ENCODE data around the gene FIBP. TPM values are rescaled to one million over a fixed set of nuclear protein-coding genes. Genes with fewer than 3 reads are reported as not detected.

FIBP gene
- total RNA-seq, 1 donor from 2014 or later = 110 TPM

DNA sequence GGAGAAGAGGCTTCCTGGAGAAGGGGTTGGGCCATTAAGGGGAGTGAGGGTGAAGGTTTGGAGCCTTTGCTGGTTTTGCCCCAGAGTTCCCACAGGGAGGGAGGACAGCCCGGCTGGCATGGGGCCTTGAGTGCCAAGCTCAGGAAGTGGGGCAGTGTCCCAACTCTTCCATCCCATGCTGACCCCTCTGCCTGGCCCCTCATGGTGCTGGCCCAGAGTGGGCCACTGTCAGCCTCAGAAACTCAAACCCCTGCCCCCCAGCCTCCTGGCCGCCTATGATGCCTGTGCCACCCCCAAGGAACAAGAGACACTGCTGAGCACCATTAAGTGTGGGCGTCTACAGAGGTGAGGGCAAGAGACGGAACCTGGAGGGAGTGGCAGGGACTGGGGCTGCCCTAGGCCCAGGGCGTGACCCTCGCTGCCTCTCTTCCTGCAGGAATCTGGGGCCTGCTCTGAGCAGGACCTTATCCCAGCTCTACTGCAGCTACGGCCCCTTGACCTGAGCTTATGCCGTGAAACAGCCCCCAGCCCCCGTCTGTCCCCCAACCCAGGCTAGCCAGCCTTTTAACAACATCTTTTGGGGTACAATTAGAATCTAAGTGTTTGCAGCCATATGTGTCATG lies 22.6 kb downstream of the FIBP start:
- no peak overlapping the region for H3K27ac ChIP-seq (ENCODE audit: low read depth, low read length)
- peaks cover 47 to 64% (median 60%) of the 10 kb centered on the region in 3 donors for H3K36me3 ChIP-seq (ENCODE audit: control insufficient read depth in 3 of 3, insufficient read depth in 3 of 3, low read length in 3 of 3)
- H3K9ac ChIP-seq (ENCODE audit: low read depth in 1 of 3, low read length in 3 of 3) = no peak overlapping the region
- no peak overlapping the region for H3K4me3 ChIP-seq (ENCODE audit: low read length in 3 of 3)
- H3K4me1 ChIP-seq (ENCODE audit: control insufficient read depth in 3 of 3, insufficient read depth in 3 of 3, low read length in 3 of 3) = peaks cover 18 to 26% (median 25%) of the 10 kb centered on the region in 3 donors
- H3K27me3 ChIP-seq (ENCODE audit: control insufficient read depth in 3 of 3, insufficient read depth in 3 of 3, low read length in 3 of 3) = no peaks in the 10 kb centered on the region
- H3K9me3 ChIP-seq (ENCODE audit: control insufficient read depth in 3 of 3, low read length in 3 of 3) = no peaks in the 10 kb centered on the region

DNA sequence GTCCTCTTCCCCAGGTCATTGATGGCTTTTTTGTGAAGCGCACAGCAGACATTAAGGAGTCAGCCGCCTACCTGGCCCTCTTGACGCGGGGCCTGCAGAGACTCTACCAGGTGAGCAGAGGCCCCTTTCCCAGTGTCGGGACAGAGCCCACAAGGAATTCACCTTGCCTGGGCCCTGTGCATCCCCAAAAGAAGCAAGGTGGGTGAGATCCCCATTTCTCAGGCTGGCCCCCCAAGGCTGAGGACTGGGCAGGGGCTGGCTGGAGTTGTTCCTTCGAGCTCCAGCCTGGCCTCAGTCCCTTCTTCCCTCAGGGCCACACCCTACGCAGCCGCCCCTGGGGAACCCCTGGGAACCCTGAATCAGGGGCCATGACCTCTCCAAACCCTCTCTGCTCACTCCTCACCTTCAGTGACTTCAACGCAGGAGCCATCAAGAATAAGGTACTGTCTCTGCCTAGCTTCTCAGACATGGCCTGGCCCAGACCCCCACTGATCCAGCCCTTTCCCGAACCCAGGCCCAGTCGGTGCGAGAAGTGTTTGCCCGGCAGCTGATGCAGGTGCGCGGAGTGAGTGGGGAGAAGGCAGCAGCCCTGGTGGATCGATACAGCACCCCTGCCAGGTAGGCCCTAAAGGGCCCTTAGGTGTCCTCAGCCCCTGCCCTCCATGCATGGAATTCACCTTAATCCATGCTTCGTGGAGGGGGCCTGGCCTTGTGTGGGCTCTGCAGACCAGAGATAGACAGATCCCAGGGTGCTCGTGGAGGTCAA lies 23.4 kb downstream of the FIBP start:
- H3K27ac ChIP-seq (ENCODE audit: low read depth, low read length) = no peak overlapping the region
- peaks cover 18 to 25% (median 21%) of the 10 kb centered on the region in 3 donors for H3K4me1 ChIP-seq (ENCODE audit: control insufficient read depth in 3 of 3, insufficient read depth in 3 of 3, low read length in 3 of 3)
- peaks cover 47 to 64% (median 60%) of the 10 kb centered on the region in 3 donors for H3K36me3 ChIP-seq (ENCODE audit: control insufficient read depth in 3 of 3, insufficient read depth in 3 of 3, low read length in 3 of 3)
- no peak overlapping the region for H3K4me3 ChIP-seq (ENCODE audit: low read length in 3 of 3)
- no peaks in the 10 kb centered on the region for H3K9me3 ChIP-seq (ENCODE audit: control insufficient read depth in 3 of 3, low read length in 3 of 3)
- no peaks in the 10 kb centered on the region for H3K27me3 ChIP-seq (ENCODE audit: control insufficient read depth in 3 of 3, insufficient read depth in 3 of 3, low read length in 3 of 3)
- no peak overlapping the region for H3K9ac ChIP-seq (ENCODE audit: low read depth in 1 of 3, low read length in 3 of 3)

DNA sequence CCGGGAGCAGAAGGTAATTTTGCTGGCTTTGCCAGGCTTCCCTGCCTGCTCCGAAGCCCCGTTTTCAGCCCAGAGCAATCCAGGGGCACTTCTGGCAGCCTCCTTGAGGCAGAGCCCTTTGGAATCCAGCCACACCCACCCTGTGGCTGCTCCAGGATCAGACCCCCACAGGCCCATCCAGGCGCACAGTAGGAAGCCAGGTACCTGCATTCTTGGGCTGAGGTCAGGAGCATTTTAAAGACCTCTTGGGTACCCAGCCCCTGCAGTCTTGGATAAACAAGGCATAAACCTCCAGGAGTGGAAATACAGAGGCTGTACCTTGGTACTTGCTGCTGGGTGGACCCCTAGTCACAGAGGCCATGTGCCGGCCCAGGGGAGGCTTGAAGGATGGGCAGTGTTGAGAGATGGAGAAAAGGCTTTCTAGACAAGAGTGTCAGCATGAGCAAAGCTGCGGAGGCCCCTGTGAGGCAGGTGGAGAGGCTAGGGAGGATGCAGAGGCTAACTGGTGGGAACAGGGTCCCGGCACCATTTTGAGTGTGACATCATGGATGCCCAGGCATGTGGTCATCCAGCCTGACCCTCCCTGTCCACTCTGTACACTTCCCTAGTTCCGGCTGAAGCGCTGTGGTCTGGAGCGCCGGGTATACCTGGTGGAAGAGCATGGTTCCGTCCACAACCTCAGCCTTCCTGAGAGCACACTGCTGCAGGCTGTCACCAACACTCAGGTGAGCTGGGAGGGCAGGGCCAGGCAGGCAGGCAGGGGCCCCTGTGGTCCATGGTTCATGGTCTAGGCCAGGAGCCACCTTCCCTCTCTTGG lies 24.2 kb downstream of the FIBP start:
- Histone ChIP-seq H3K4me1 (ENCODE audit: control insufficient read depth in 3 of 3, insufficient read depth in 3 of 3, low read length in 3 of 3) (peaks cover 23 to 33% (median 25%) of the 10 kb centered on the region in 3 donors), H3K36me3 (ENCODE audit: control insufficient read depth in 3 of 3, insufficient read depth in 3 of 3, low read length in 3 of 3) (peaks cover 47 to 62% (median 57%) of the 10 kb centered on the region in 3 donors), H3K9ac (ENCODE audit: low read depth in 1 of 3, low read length in 3 of 3) (no peak overlapping the region), H3K27me3 (ENCODE audit: control insufficient read depth in 3 of 3, insufficient read depth in 3 of 3, low read length in 3 of 3) (no peaks in the 10 kb centered on the region), H3K27ac (ENCODE audit: low read depth, low read length) (no peak overlapping the region), H3K4me3 (ENCODE audit: low read length in 3 of 3) (no peak overlapping the region), H3K9me3 (ENCODE audit: control insufficient read depth in 3 of 3, low read length in 3 of 3) (no peaks in the 10 kb centered on the region)

- Histone ChIP-seq H3K4me3 (ENCODE audit: low read length in 3 of 3) (no peak overlapping the region), H3K27ac (ENCODE audit: low read depth, low read length) (no peak overlapping the region), H3K9me3 (ENCODE audit: control insufficient read depth in 3 of 3, low read length in 3 of 3) (no peaks in the 10 kb centered on the region), H3K9ac (ENCODE audit: low read depth in 1 of 3, low read length in 3 of 3) (peak overlapping the region in 1 of 3 donors; percentile 45), H3K27me3 (ENCODE audit: control insufficient read depth in 3 of 3, insufficient read depth in 3 of 3, low read length in 3 of 3) (no peaks in the 10 kb centered on the region), H3K4me1 (ENCODE audit: control insufficient read depth in 3 of 3, insufficient read depth in 3 of 3, low read length in 3 of 3) (peaks cover 28 to 35% (median 29%) of the 10 kb centered on the region in 3 donors), H3K36me3 (ENCODE audit: control insufficient read depth in 3 of 3, insufficient read depth in 3 of 3, low read length in 3 of 3) (peaks cover 47 to 59% (median 52%) of the 10 kb centered on the region in 3 donors)
These were observed 25.1 kb downstream of the FIBP start for GRCh38 chr11:65862941-65863888.

DNA sequence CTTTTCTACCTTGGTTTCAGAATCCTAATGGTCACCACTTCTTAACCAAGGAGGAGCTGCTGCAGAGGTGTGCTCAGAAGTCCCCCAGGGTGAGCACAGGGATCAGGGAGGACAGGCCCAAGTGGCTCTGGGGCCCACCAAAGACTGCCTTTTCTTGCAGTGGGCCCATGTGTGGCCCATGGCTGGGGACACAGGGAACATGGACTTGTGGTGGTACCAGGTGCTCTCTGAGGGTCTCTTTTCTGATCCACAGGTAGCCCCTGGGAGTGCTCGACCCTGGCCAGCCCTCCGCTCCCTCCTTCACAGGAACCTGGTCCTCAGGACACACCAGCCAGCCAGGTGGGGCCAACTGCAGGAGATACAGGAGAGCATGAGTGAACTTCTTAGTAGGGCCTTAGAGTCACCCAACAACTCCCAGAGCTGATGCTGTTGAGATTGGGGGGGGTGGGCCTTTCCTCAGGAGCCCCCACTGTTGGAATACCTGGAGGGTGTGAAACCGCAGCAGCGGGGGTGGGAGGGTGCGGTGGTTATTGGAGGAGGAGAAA lies 26.0 kb downstream of the FIBP start:
- Histone ChIP-seq H3K36me3 (ENCODE audit: control insufficient read depth in 3 of 3, insufficient read depth in 3 of 3, low read length in 3 of 3) (peaks cover 42 to 54% (median 47%) of the 10 kb centered on the region in 3 donors), H3K27me3 (ENCODE audit: control insufficient read depth in 3 of 3, insufficient read depth in 3 of 3, low read length in 3 of 3) (no peaks in the 10 kb centered on the region), H3K4me3 (ENCODE audit: low read length in 3 of 3) (no peak overlapping the region), H3K9me3 (ENCODE audit: control insufficient read depth in 3 of 3, low read length in 3 of 3) (no peaks in the 10 kb centered on the region), H3K4me1 (ENCODE audit: control insufficient read depth in 3 of 3, insufficient read depth in 3 of 3, low read length in 3 of 3) (peaks cover 28 to 37% (median 29%) of the 10 kb centered on the region in 3 donors), H3K9ac (ENCODE audit: low read depth in 1 of 3, low read length in 3 of 3) (peak overlapping the region in 1 of 3 donors; percentile 50), H3K27ac (ENCODE audit: low read depth, low read length) (no peak overlapping the region)

GRCh38 chr11:65861533-65862183 lies 26.6 kb downstream of the FIBP start:
- peak overlapping the region in 2 of 3 donors; percentile 97 to 99 for H3K9ac ChIP-seq (ENCODE audit: low read depth in 1 of 3, low read length in 3 of 3)
- H3K4me3 ChIP-seq (ENCODE audit: low read length in 3 of 3) = peak overlapping the region; percentile 75 to 99 (median 84)
- H3K27me3 ChIP-seq (ENCODE audit: control insufficient read depth in 3 of 3, insufficient read depth in 3 of 3, low read length in 3 of 3) = no peaks in the 10 kb centered on the region
- H3K36me3 ChIP-seq (ENCODE audit: control insufficient read depth in 3 of 3, insufficient read depth in 3 of 3, low read length in 3 of 3) = peaks cover 42 to 48% (median 46%) of the 10 kb centered on the region in 3 donors
- H3K9me3 ChIP-seq (ENCODE audit: control insufficient read depth in 3 of 3, low read length in 3 of 3) = no peaks in the 10 kb centered on the region
- peak overlapping the region; percentile 95 for H3K27ac ChIP-seq (ENCODE audit: low read depth, low read length)
- peaks cover 32 to 43% (median 35%) of the 10 kb centered on the region in 3 donors for H3K4me1 ChIP-seq (ENCODE audit: control insufficient read depth in 3 of 3, insufficient read depth in 3 of 3, low read length in 3 of 3)

GRCh38 chr11:65861165-65861505 lies 27.1 kb downstream of the FIBP start:
- H3K27me3 ChIP-seq (ENCODE audit: control insufficient read depth in 3 of 3, insufficient read depth in 3 of 3, low read length in 3 of 3) = no peaks in the 10 kb centered on the region
- H3K27ac ChIP-seq (ENCODE audit: low read depth, low read length) = peak overlapping the region; percentile 95
- peaks cover 44 to 45% (median 45%) of the 10 kb centered on the region in 3 donors for H3K36me3 ChIP-seq (ENCODE audit: control insufficient read depth in 3 of 3, insufficient read depth in 3 of 3, low read length in 3 of 3)
- no peaks in the 10 kb centered on the region for H3K9me3 ChIP-seq (ENCODE audit: control insufficient read depth in 3 of 3, low read length in 3 of 3)
- peaks cover 38 to 49% (median 41%) of the 10 kb centered on the region in 3 donors for H3K4me1 ChIP-seq (ENCODE audit: control insufficient read depth in 3 of 3, insufficient read depth in 3 of 3, low read length in 3 of 3)
- H3K4me3 ChIP-seq (ENCODE audit: low read length in 3 of 3) = peak overlapping the region; percentile 75 to 99 (median 84)
- peak overlapping the region; percentile 88 to 99 (median 97) for H3K9ac ChIP-seq (ENCODE audit: low read depth in 1 of 3, low read length in 3 of 3)

GRCh38 chr11:65860278-65861164 lies 27.8 kb downstream of the FIBP start, which contains the start of gene MUS81:
Gene MUS81 (plus strand): TSS chr11:65860433. CDS start chr11:65860754, 321 bp downstream.
- peak within 1 kb of the TSS; percentile 95 for H3K27ac ChIP-seq (ENCODE audit: low read depth, low read length)
- H3K4me3 ChIP-seq (ENCODE audit: low read length in 3 of 3) = peak within 1 kb of the TSS; percentile 84 to 99 (median 84)
- peaks cover 45 to 47% (median 45%) of the 10 kb centered on the region in 3 donors for H3K36me3 ChIP-seq (ENCODE audit: control insufficient read depth in 3 of 3, insufficient read depth in 3 of 3, low read length in 3 of 3)
- no peaks in the 10 kb centered on the region for H3K27me3 ChIP-seq (ENCODE audit: control insufficient read depth in 3 of 3, insufficient read depth in 3 of 3, low read length in 3 of 3)
- peaks cover 44 to 55% (median 46%) of the 10 kb centered on the region in 3 donors for H3K4me1 ChIP-seq (ENCODE audit: control insufficient read depth in 3 of 3, insufficient read depth in 3 of 3, low read length in 3 of 3)
- peak within 1 kb of the TSS; percentile 88 to 99 (median 97) for H3K9ac ChIP-seq (ENCODE audit: low read depth in 1 of 3, low read length in 3 of 3)
- H3K9me3 ChIP-seq (ENCODE audit: control insufficient read depth in 3 of 3, low read length in 3 of 3) = no peaks in the 10 kb centered on the region

Data from skeletal muscle tissue (tissue), 4 donors.